K562 (cell line): ENCODE measurements around the gene RPL11. TPM values are rescaled to one million over a fixed set of nuclear protein-coding genes. Genes with fewer than 3 reads are reported as not detected.

ENCODE experiments used
- ARID3A ChIP-seq: IDR thresholded peaks from 2 replicates; pipeline ENCODE4 v1.6.1; 2012; ENCODE audit warnings: low read depth, low read length, improper control_type of control experiment, borderline replicate concordance
- ATF3 ChIP-seq, 2 experiments: fragments of 450-650 bp in 1 of 2; sonication (generic) in 1 of 2; formaldehyde crosslinking in 1 of 2; IDR thresholded peaks in 1 of 2; conservative IDR thresholded peaks in 1 of 2; 2 replicates each; pipeline versions ENCODE4 v1.6.1 to v1.8.1; 2016 to 2023; ENCODE audit warnings: mild to moderate bottlenecking in 2 of 2, moderate library complexity in 2 of 2, inconsistent platforms in 1 of 2, missing genetic modification reagents in 1 of 2
- BCL6 ChIP-seq: fragments of 250-450 bp; sonication (Bioruptor Pico); IDR thresholded peaks from 2 replicates; pipeline ENCODE4 v1.4.0; 2020
- CC2D1A ChIP-seq: fragments of 450-650 bp; IDR thresholded peaks from 2 replicates; pipeline ENCODE4 v1.6.1; 2017; ENCODE audit warnings: mild to moderate bottlenecking
- DEAF1 ChIP-seq: fragments of 450-650 bp; formaldehyde crosslinking; IDR thresholded peaks from 2 replicates; pipeline ENCODE4 v1.4.0; 2020; ENCODE audit warnings: mild to moderate bottlenecking, moderate library complexity
- KDM2B ChIP-seq: fragments of 250-450 bp; sonication (Bioruptor Pico); IDR thresholded peaks from 2 replicates; pipeline ENCODE4 v1.8.0; 2021; ENCODE audit warnings: mild to moderate bottlenecking, moderate library complexity
- POLR2AphosphoS5 ChIP-seq: IDR thresholded peaks from 2 replicates; pipeline ENCODE4 v1.6.1; 2011; ENCODE audit warnings: mild to moderate bottlenecking, low read depth, low read length, moderate library complexity; ENCODE audit not compliant: control insufficient read depth, insufficient read depth
- PTBP1 ChIP-seq: fragments of 200-400 bp; formaldehyde crosslinking; IDR thresholded peaks from 2 replicates; pipeline ENCODE4 v1.6.1; 2017; ENCODE audit warnings: low read depth, low read length
- RBBP5 ChIP-seq: fragments of 200-600 bp; sonication (generic); IDR thresholded peaks from 2 replicates; pipeline ENCODE4 v1.6.1; 2012; ENCODE audit warnings: borderline replicate concordance, mild to moderate bottlenecking, low read length, control low read depth, inconsistent platforms; ENCODE audit not compliant: insufficient read depth, poor library complexity, severe bottlenecking
- RCOR1 ChIP-seq, 2 experiments: IDR thresholded peaks; 2 replicates each; pipeline ENCODE4 v1.6.1; 2012; ENCODE audit warnings: low read depth in 2 of 2, low read length in 2 of 2, borderline replicate concordance in 1 of 2, improper control_type of control experiment in 1 of 2
- RNF2 ChIP-seq: sonication (generic); IDR thresholded peaks from 2 replicates; pipeline ENCODE4 v1.6.1; 2016
- SRSF1 ChIP-seq: fragments of 200-400 bp; formaldehyde crosslinking; IDR thresholded peaks from 2 replicates; pipeline ENCODE4 v1.6.1; 2017; ENCODE audit warnings: mild to moderate bottlenecking, low read depth, low read length, moderate library complexity
- TBL1XR1 ChIP-seq, 2 experiments: IDR thresholded peaks; 2 replicates each; pipeline ENCODE4 v1.6.1; 2012; ENCODE audit warnings: improper control_type of control experiment in 2 of 2, low read length in 2 of 2, mild to moderate bottlenecking in 1 of 2
- ZBTB11 ChIP-seq, 3 experiments: fragments of 200-800 bp in 1 of 3; fragments of 250-450 bp in 1 of 3; fragments of 450-650 bp in 1 of 3; sonication (Bioruptor Pico) in 1 of 3; sonication (Bioruptor generic) in 1 of 3; formaldehyde crosslinking in 1 of 3; IDR thresholded peaks; 2 replicates each; pipeline versions ENCODE4 v1.6.1 to v1.8.0; 2016 to 2022; ENCODE audit warnings: mild to moderate bottlenecking in 2 of 3, missing genetic modification characterization in 2 of 3, missing compliant biosample characterization in 1 of 3, moderate library complexity in 1 of 3
- ZNF143 ChIP-seq: sonication (generic); formaldehyde crosslinking; IDR thresholded peaks from 2 replicates; pipeline ENCODE4 v1.9.0; 2022; ENCODE audit warnings: mild to moderate bottlenecking, missing genetic modification reagents
- ZNF551 ChIP-seq: fragments of 250-450 bp; sonication (Bioruptor Pico); IDR thresholded peaks from 2 replicates; pipeline ENCODE4 v1.5.0; 2021; ENCODE audit warnings: mild to moderate bottlenecking, moderate library complexity
- ZSCAN32 ChIP-seq: fragments of 450-650 bp; formaldehyde crosslinking; IDR thresholded peaks from 2 replicates; pipeline ENCODE4 v1.4.0; 2020; ENCODE audit warnings: mild to moderate bottlenecking, moderate library complexity
- polyA plus RNA-seq, 8 experiments: library from polyadenylated mRNA; depleted of rRNA in 4 of 8; stranded (reverse) in 5 of 8; unstranded in 3 of 8; fragments of >200 nt; fragmentation: Nextera tagmentation in 2 of 8; fragmentation: Illumina TruSeq in 1 of 8; extraction: Ambion mirVana in 2 of 8; extraction: Trizol in 1 of 8; gene quantifications; 2 replicates each; pipeline versions ENCODE4 v1.2.1 to v1.2.3, GENCODE V29; 2011 to 2014; ENCODE audit warnings: inconsistent platforms in 1 of 8, missing spikeins in 1 of 8
- total RNA-seq, 7 experiments: library from RNA; depleted of rRNA in 6 of 7; stranded (reverse); fragments of >200 nt in 6 of 7; fragmentation: Illumina TruSeq in 2 of 7; extraction: Trizol in 2 of 7; gene quantifications; 2 replicates each; pipeline versions ENCODE4 v1.2.1 to v1.2.3, GENCODE V29; 2011 to 2021; ENCODE audit warnings: low replicate concordance in 1 of 7

Gene RPL11
- total and polyA plus RNA-seq, 9 of the 15 experiments (the other 6 are each of a cell fraction or from before 2014, with no cell fraction given), result 1,781 to 4,526 (median 3,111) TPM

- TF ChIP-seq DEAF1, result no peak
- TF ChIP-seq RBBP5, result peak; percentile 100
- TF ChIP-seq CC2D1A, result peak; percentile 63
- no peak for TF ChIP-seq ZNF551 (CRISPR knock-in tag)
- TF ChIP-seq ZBTB11 (CRISPR knock-in tag; IDR thresholded peaks at IDR 0.05), result peak in 1 of 3 experiments; percentile 54; a peak in 1 of 6 replicates
- TF ChIP-seq SRSF1, result 0 out of 2 replicates have a peak, but pooled peaks have one; percentile 77
- TF ChIP-seq RNF2, result peak; percentile 46; the same call in 1 of the 2 replicates
- 0 out of 2 replicates have a peak, but pooled peaks have one; percentile 50 for TF ChIP-seq BCL6 (CRISPR knock-in tag)
- TF ChIP-seq RCOR1 (IDR thresholded peaks at IDR 0.05; ENCODE audit: borderline replicate concordance in 1 of 2, low read depth in 2 of 2, low read length in 2 of 2), result 0 out of 4 replicates have a peak, but pooled peaks of 1 of the 2 experiments have one; percentile 32
- TF ChIP-seq ZNF143 (CRISPR knock-in tag), result peak; percentile 70
- TF ChIP-seq ZSCAN32, result no peak
- TF ChIP-seq TBL1XR1 (IDR thresholded peaks at IDR 0.05; ENCODE audit: low read length in 2 of 2), result 0 out of 4 replicates have a peak, but pooled peaks have one; percentile 13 to 29
- no peak for TF ChIP-seq KDM2B
- peak; percentile 99 for TF ChIP-seq POLR2AphosphoS5
- TF ChIP-seq ARID3A, result peak; percentile 43; the same call in 1 of the 2 replicates
- TF ChIP-seq ATF3 (IDR thresholded peaks at IDR 0.05), result no peak
- peak; percentile 90 for TF ChIP-seq ATF3 (CRISPR knock-in tag; conservative IDR thresholded peaks at IDR 0.05)
- TF ChIP-seq PTBP1, result no peak
Measured at GRCh38 chr1:23691499-23692307, at the start of gene RPL11 (continued).
